GM12878 (cell line): ENCODE measurements around the gene C8B. TPM values are rescaled to one million over a fixed set of nuclear protein-coding genes. Genes with fewer than 3 reads are reported as not detected.

Source experiments
- ATAC-seq: fragments of 200-7000 bp; cut with Tn5 transposase; 3 replicates; pipeline ENCODE4 v1.9.1; 2020; ENCODE audit warnings: mild to moderate bottlenecking, moderate library complexity
- BruUV-seq: library from RNA; stranded (reverse); fragments of 400-500 nt; replicated peaks from 2 replicates; lab custom pipeline; 2021; lab: Mats Ljungman, UMichigan
- CTCF ChIA-PET: fragments of 300-600 bp; sonication (Branson Sonifier 250); formaldehyde crosslinking; extraction: SDS; loops from one replicate; lab custom pipeline; 2021; ENCODE audit warnings: inconsistent platforms; lab: Yijun Ruan, JAX
- POLR2A ChIA-PET: fragments of 350-600 bp; formaldehyde crosslinking; extraction: SDS; loops from one replicate; lab custom pipeline; 2021; ENCODE audit warnings: inconsistent platforms; lab: Charles Lee
- RAD21 ChIA-PET: fragments of 300-600 bp; sonication (Branson Sonifier 250); formaldehyde crosslinking; loops from one replicate; lab custom pipeline; 2023; ENCODE audit warnings: antibody characterized with exemption; ENCODE audit not compliant: unreplicated experiment; lab: Charles Lee
- SMC1A ChIA-PET: fragments of 300-600 bp; sonication (Branson Sonifier 250); formaldehyde crosslinking; loops from one replicate; lab custom pipeline; 2023; ENCODE audit not compliant: unreplicated experiment, uncharacterized antibody; lab: Charles Lee
- DNase-seq: peaks from one replicate; pipeline ENCODE4 v3.0.0-alpha.2; 2011; ENCODE audit warnings: low read depth, low spot score
- FAIRE-seq: peaks from 3 replicates; lab custom pipeline; 2011; peaks lifted over from hg19 to GRCh38; lab: Jason Lieb, UNC
- H2AFZ ChIP-seq: 2 replicates; pipeline ENCODE4 v1.6.0; 2011; ENCODE audit warnings: low read depth, low read length, control low read depth; ENCODE audit not compliant: control insufficient read depth
- H3K27ac ChIP-seq: 2 replicates; pipeline ENCODE4 v1.5.1; 2011; ENCODE audit warnings: control low read depth; ENCODE audit not compliant: control insufficient read depth, insufficient read depth
- H3K27me3 ChIP-seq, 2 experiments: replicated peaks in 1 of 2; 2 replicates each; pipeline versions ENCODE4 v1.6.0 to v1.6.1; 2011; ENCODE audit warnings: low read length in 1 of 2; ENCODE audit not compliant: control insufficient read depth in 2 of 2, insufficient read depth in 2 of 2
- H3K36me3 ChIP-seq, 2 experiments: 2 replicates each; pipeline ENCODE4 v1.5.1; 2011; ENCODE audit warnings: low read length in 1 of 2; ENCODE audit not compliant: control insufficient read depth in 2 of 2, insufficient read depth in 2 of 2
- H3K4me1 ChIP-seq: 2 replicates; pipeline ENCODE4 v1.6.1; 2011; ENCODE audit warnings: mild to moderate bottlenecking, low read length, moderate library complexity, mixed read lengths; ENCODE audit not compliant: control insufficient read depth, insufficient read depth
- H3K4me2 ChIP-seq: 2 replicates; pipeline ENCODE4 v1.6.0; 2011; ENCODE audit warnings: control low read depth; ENCODE audit not compliant: control insufficient read depth, insufficient read depth
- H3K4me3 ChIP-seq: fragments of 200-600 bp; sonication (generic); 2 replicates; pipeline ENCODE4 v1.5.1; 2016
- H3K79me2 ChIP-seq: 2 replicates; pipeline ENCODE4 v1.6.0; 2011; ENCODE audit warnings: low read length; ENCODE audit not compliant: control insufficient read depth, insufficient read depth
- H3K9ac ChIP-seq: 2 replicates; pipeline ENCODE4 v1.8.0; 2011; ENCODE audit warnings: low read length, control low read depth, mixed read lengths; ENCODE audit not compliant: control insufficient read depth, insufficient read depth
- H3K9me3 ChIP-seq: replicated peaks from 3 replicates; pipeline ENCODE4 v1.5.1; 2011; ENCODE audit warnings: mild to moderate bottlenecking, low read length; ENCODE audit not compliant: control insufficient read depth, insufficient read depth
- H4K20me1 ChIP-seq: 2 replicates; pipeline ENCODE4 v1.6.0; 2011; ENCODE audit not compliant: control insufficient read depth, insufficient read depth
- CHD2 ChIP-seq: IDR thresholded peaks from 2 replicates; pipeline ENCODE4 v1.6.1; 2011; ENCODE audit warnings: low read depth, low read length, improper control_type of control experiment, borderline replicate concordance
- EED ChIP-seq: sonication (generic); IDR thresholded peaks from 2 replicates; pipeline ENCODE4 v1.6.1; 2016; ENCODE audit warnings: antibody characterized with exemption, low read depth
- IKZF1 ChIP-seq: fragments of 450-650 bp; conservative IDR thresholded peaks from 2 replicates; pipeline ENCODE4 v1.6.1; 2017; ENCODE audit warnings: antibody characterized with exemption, mild to moderate bottlenecking
- IKZF2 ChIP-seq, 2 experiments: fragments of 450-650 bp; IDR thresholded peaks; 2 replicates each; pipeline ENCODE4 v1.6.1; 2017; ENCODE audit warnings: mild to moderate bottlenecking in 2 of 2, moderate library complexity in 2 of 2
- NR2C2 ChIP-seq: IDR thresholded peaks from 2 replicates; pipeline ENCODE4 v1.6.1; 2011; ENCODE audit warnings: borderline replicate concordance, low read depth; ENCODE audit not compliant: control insufficient read depth, insufficient read length
- NR2F1 ChIP-seq: fragments of 450-650 bp; conservative IDR thresholded peaks from 2 replicates; pipeline ENCODE4 v1.6.1; 2017; ENCODE audit warnings: mild to moderate bottlenecking
- RFX5 ChIP-seq: IDR thresholded peaks from 2 replicates; pipeline ENCODE4 v1.6.1; 2011; ENCODE audit warnings: low read depth, low read length, improper control_type of control experiment
- RUNX3 ChIP-seq: IDR thresholded peaks from 2 replicates; pipeline ENCODE4 v1.6.1; 2012; ENCODE audit warnings: low read length, inconsistent platforms
- SPI1 ChIP-seq: IDR thresholded peaks from 2 replicates; pipeline ENCODE4 v1.6.1; 2011; ENCODE audit warnings: low read depth, mild to moderate bottlenecking, low read length, moderate library complexity, borderline replicate concordance; ENCODE audit not compliant: insufficient read depth
- SRF ChIP-seq, 2 experiments: IDR thresholded peaks; 2 replicates each; pipeline ENCODE4 v1.6.1; 2011; ENCODE audit warnings: low read depth in 2 of 2, low read length in 2 of 2, mild to moderate bottlenecking in 1 of 2, moderate library complexity in 1 of 2
- WGBS: methylation state at CpG from one replicate; pipeline ENCODE4 v1.1.6; 2016; ENCODE audit warnings: low lambda C conversion rate; ENCODE audit not compliant: insufficient replicate concordance, insufficient coverage; ENCODE audit errors: missing lambda C conversion rate; 5-methylcytosine and 5-hydroxymethylcytosine counted together
- in situ Hi-C: fragments of 300-500 bp; cut with MboI; formaldehyde crosslinking; loops from 9 replicates; pipeline ENCODE4 v1.14.3; 2018; ENCODE audit warnings: mixed read lengths
- intact Hi-C: fragments of 100-400 bp; cut with micrococcal nuclease; formaldehyde crosslinking; loops from one replicate; pipeline ENCODE4 v1.14.2; 2022; ENCODE audit not compliant: unreplicated experiment
- polyA plus RNA-seq, 11 experiments: library from polyadenylated mRNA; depleted of rRNA in 4 of 11; unstranded in 6 of 11; stranded (reverse) in 5 of 11; fragments of >200 nt; fragmentation: Nextera tagmentation in 4 of 11; fragmentation: Illumina TruSeq in 1 of 11; extraction: Ambion mirVana in 4 of 11; extraction: Trizol in 1 of 11; gene quantifications; 1 replicate in 1 of 11; 2 replicates in 10 of 11; pipeline versions ENCODE4 v1.2.1 to v1.2.3, GENCODE V29; 2011 to 2016; ENCODE audit warnings: inconsistent platforms in 2 of 11, missing spikeins in 2 of 11, low read depth in 1 of 11
- total RNA-seq, 4 experiments: library from RNA; depleted of rRNA in 3 of 4; stranded (reverse); fragments of >200 nt in 3 of 4; fragmentation: Illumina TruSeq in 1 of 4; extraction: Trizol in 1 of 4; gene quantifications; 2 replicates each; pipeline versions ENCODE4 v1.2.1 to v1.2.3, GENCODE V29; 2013 to 2021
- TF ChIP-seq, protein P1 (sequence below): IDR thresholded peaks from 2 replicates; pipeline ENCODE4 v1.6.1; 2012; ENCODE audit warnings: mild to moderate bottlenecking, low read depth, low read length
- TF ChIP-seq, protein P2 (sequence below): IDR thresholded peaks from 2 replicates; pipeline ENCODE4 v1.6.1; 2011; ENCODE audit warnings: low read depth, low read length, improper control_type of control experiment, borderline replicate concordance
- TF ChIP-seq, protein P3 (sequence below): fragments of 450-650 bp; IDR thresholded peaks from 2 replicates; pipeline ENCODE4 v1.6.1; 2017; ENCODE audit warnings: low read depth, mild to moderate bottlenecking, moderate library complexity
- TF ChIP-seq, protein P4 (sequence below): fragments of 450-650 bp; IDR thresholded peaks from 2 replicates; pipeline ENCODE4 v1.6.1; 2017; ENCODE audit warnings: borderline replicate concordance

The C8B gene
- total and polyA plus RNA-seq, 10 of the 15 experiments (the other 5 are each of a cell fraction or from before 2014, with no cell fraction given): not detected

DNA sequence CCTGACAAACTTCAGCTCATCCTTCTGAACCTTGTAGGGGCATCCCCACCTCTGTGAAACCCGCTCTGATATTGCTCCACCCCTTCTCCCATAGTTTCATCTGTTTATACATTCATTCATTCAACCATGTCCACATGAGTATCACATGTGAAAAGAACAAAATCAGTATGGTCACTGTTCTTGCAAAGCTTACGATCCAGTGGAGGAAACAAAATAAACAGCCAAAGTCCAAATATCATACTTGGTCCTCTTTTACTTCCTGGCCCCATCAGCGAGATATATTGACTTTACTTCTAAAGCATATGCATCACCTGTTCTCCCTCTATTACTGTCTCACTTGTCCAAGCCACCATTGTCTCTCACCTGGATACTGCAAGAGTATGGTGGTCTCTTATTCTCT is 75.6 kb downstream of the C8B start:
- Histone ChIP-seq H2AFZ (no peak overlapping the region), H3K27ac (no peak overlapping the region), H3K4me2 (no peak overlapping the region), H3K79me2 (no peaks in the 10 kb centered on the region), H4K20me1 (no peaks in the 10 kb centered on the region), H3K9me3 (no peaks in the 10 kb centered on the region), H3K4me1 (no peaks in the 10 kb centered on the region), H3K4me3 (no peak overlapping the region), H3K27me3 (no peaks in the 10 kb centered on the region; a peak in 1 of 4 replicates), H3K9ac (no peak overlapping the region), H3K36me3 (no peaks in the 10 kb centered on the region)
- CTCF ChIA-PET: no interaction called here
- RAD21 ChIA-PET: no interaction called here
- in situ Hi-C loops: no loop called here
- 34% methylated on average over 3 of the region's 3 CpGs for WGBS
- TF ChIP-seq SRF (IDR thresholded peaks at IDR 0.05; ENCODE audit: low read depth in 2 of 2, low read length in 2 of 2) (no peak), RUNX3 (no peak), NR2F1 (no peak), IKZF2 (IDR thresholded peaks at IDR 0.05) (no peak), EED (no peak), CHD2 (no peak), SPI1 (no peak), RFX5 (no peak), IKZF1 (no peak), NR2C2 (no peak)
- TF ChIP-seq, protein P1, sequence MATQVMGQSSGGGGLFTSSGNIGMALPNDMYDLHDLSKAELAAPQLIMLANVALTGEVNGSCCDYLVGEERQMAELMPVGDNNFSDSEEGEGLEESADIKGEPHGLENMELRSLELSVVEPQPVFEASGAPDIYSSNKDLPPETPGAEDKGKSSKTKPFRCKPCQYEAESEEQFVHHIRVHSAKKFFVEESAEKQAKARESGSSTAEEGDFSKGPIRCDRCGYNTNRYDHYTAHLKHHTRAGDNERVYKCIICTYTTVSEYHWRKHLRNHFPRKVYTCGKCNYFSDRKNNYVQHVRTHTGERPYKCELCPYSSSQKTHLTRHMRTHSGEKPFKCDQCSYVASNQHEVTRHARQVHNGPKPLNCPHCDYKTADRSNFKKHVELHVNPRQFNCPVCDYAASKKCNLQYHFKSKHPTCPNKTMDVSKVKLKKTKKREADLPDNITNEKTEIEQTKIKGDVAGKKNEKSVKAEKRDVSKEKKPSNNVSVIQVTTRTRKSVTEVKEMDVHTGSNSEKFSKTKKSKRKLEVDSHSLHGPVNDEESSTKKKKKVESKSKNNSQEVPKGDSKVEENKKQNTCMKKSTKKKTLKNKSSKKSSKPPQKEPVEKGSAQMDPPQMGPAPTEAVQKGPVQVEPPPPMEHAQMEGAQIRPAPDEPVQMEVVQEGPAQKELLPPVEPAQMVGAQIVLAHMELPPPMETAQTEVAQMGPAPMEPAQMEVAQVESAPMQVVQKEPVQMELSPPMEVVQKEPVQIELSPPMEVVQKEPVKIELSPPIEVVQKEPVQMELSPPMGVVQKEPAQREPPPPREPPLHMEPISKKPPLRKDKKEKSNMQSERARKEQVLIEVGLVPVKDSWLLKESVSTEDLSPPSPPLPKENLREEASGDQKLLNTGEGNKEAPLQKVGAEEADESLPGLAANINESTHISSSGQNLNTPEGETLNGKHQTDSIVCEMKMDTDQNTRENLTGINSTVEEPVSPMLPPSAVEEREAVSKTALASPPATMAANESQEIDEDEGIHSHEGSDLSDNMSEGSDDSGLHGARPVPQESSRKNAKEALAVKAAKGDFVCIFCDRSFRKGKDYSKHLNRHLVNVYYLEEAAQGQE: no peak
- TF ChIP-seq, protein P2, sequence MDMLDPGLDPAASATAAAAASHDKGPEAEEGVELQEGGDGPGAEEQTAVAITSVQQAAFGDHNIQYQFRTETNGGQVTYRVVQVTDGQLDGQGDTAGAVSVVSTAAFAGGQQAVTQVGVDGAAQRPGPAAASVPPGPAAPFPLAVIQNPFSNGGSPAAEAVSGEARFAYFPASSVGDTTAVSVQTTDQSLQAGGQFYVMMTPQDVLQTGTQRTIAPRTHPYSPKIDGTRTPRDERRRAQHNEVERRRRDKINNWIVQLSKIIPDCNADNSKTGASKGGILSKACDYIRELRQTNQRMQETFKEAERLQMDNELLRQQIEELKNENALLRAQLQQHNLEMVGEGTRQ: no peak
- TF ChIP-seq, protein P3, sequence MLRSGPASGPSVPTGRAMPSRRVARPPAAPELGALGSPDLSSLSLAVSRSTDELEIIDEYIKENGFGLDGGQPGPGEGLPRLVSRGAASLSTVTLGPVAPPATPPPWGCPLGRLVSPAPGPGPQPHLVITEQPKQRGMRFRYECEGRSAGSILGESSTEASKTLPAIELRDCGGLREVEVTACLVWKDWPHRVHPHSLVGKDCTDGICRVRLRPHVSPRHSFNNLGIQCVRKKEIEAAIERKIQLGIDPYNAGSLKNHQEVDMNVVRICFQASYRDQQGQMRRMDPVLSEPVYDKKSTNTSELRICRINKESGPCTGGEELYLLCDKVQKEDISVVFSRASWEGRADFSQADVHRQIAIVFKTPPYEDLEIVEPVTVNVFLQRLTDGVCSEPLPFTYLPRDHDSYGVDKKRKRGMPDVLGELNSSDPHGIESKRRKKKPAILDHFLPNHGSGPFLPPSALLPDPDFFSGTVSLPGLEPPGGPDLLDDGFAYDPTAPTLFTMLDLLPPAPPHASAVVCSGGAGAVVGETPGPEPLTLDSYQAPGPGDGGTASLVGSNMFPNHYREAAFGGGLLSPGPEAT: no peak
- TF ChIP-seq, protein P4, sequence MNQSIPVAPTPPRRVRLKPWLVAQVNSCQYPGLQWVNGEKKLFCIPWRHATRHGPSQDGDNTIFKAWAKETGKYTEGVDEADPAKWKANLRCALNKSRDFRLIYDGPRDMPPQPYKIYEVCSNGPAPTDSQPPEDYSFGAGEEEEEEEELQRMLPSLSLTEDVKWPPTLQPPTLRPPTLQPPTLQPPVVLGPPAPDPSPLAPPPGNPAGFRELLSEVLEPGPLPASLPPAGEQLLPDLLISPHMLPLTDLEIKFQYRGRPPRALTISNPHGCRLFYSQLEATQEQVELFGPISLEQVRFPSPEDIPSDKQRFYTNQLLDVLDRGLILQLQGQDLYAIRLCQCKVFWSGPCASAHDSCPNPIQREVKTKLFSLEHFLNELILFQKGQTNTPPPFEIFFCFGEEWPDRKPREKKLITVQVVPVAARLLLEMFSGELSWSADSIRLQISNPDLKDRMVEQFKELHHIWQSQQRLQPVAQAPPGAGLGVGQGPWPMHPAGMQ: no peak
- BruUV-seq: no TSS peak
- ATAC-seq (no peak), DNase-seq (no peak), FAIRE-seq (no peak)
- SMC1A ChIA-PET: no interaction called here
- intact Hi-C loops: no loop called here
- POLR2A ChIA-PET: no interaction called here
